CD1c-positive myeloid dendritic cell (primary cell): ENCODE measurements around the gene AADACL4.

Experiments
- DNase-seq: peaks from one replicate; pipeline ENCODE4 v3.0.0-alpha.2; 2016; ENCODE audit errors: extremely low spot score

Gene AADACL4

DNA sequence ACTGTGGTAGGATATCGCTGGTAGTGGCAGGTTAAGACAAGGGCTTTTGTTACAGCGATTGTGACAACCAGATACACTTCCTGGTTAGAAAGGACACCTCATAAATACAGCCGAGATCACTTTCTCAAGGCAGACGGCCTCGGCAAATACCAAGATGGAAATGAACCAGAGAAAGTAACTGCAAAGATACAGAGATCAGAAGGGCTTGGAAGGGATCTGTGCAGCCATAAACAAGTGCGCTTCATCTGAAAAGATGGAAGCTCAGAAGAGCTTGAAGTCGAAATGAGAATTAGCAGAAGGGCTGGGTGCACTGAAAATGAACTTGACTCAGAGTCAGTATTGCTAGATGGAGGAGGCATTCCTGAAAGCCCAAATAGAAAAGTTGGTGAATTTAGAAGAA is 32.9 kb upstream of the AADACL4 start:
- no peak for DNase-seq

DNA sequence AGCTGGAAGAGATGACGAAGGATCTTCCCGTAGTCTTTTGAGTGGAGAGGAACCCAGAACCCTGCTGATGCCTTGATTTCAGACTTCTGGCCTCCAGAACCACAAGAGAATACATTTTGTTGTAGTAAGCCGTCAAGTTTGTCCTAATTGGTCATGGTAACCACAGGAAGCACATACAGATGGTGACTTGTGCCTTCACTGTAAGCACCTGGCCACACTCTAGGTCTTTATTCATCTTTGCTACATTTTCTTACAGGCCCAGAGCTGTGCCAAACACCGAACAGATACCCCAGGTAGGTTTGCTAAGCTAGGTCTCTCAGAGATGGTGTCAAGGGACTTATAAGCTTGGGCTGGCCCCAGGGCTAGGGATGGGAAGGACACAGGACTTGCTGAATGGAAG is 30.7 kb upstream of the AADACL4 start:
- no peak for DNase-seq

GRCh38 chr1:12614402-12615158 is 29.3 kb upstream of the AADACL4 start:
- DNase-seq, result no peak

DNA sequence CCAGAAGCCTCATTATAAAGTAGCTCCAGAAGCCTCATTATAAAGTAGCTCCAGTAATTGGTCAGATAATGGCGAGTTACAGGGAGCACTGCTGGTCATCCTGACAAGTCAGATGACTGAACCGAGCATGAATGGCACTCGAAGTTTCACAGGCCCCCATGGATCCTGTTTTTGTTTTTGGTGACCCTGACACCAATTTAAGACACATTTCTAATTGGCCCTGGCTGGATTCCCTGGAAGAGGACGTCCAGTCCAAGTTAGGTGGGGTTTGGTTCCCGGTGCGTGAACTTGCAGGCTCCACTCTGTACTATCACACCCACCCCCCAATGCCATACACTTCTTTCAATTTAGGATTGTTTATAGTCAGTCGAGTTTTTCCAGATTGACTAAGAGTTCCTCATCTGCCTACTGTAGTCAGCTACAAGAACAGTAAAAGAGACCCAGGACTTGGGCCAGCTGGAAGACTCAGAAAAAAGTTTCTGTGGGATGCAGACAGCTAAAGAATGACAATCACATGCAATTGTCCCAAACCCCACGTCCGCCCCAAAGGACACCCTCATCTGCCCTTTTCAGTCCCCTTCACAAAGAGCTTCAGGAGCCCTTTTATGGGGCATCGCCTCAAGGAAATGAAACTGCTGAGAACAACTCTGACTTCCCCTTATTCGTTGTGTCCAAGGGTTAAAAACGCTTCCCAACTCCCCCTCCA is 28.6 kb upstream of the AADACL4 start:
- DNase-seq, result peak; percentile 74

DNA sequence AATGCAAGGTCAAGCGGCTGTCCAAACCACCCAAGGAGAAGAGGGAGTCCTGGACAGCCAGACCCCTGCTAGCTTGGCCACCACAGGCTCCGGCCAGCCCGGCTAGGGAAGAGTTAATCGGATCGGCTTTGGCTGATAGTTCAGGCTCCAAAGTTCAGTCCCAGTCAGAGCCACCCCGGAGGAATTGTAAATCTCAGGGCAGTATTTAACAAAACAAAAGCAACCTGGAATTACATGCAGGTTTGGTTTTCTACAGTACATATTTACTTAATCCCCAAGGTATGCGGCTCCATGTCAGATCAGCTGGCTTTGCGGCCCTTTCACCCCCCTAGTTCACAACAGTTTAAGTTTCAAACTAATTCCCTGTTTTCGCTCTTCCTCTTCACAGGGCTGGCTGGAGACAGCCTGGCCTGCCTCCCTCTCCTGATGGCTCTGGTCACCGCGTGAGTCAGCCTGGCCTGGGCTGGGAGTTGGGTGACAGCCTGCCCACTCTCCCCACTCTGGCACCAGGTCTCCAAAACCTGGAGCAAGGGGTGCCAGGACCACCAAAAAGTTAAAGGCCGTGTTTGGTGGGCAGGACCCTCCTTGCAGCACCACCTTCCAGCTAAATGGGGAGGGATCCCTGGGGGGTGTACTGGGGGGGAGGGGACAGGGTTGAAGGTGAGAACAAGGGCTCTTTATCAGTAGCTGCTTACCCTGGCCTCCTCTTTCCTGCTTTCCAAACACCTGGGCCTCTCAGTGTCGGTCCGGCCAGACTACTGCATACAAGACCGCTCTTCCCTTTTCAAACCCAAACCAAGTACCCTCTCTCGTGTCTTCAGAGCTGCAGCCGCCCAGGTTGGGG is 27.8 kb upstream of the AADACL4 start:
- peak; percentile 81 for DNase-seq

GRCh38 chr1:12616709-12617373 is 27.0 kb upstream of the AADACL4 start:
- peak; percentile 33 for DNase-seq

- DNase-seq, result peak; percentile 42
These were observed 26.4 kb upstream of the AADACL4 start for GRCh38 chr1:12617511-12617900.

- peak; percentile 59 for DNase-seq
These were observed 25.8 kb upstream of the AADACL4 start, which contains the start of gene DHRS3 for GRCh38 chr1:12617901-12618660. DHRS3 (minus strand) TSS chr1:12618210; CDS start chr1:12617348, 862 bp downstream.

- DNase-seq, result no peak
These were observed 25.3 kb upstream of the AADACL4 start for GRCh38 chr1:12618661-12618964.

GRCh38 chr1:12618965-12619791 is 24.7 kb upstream of the AADACL4 start:
- peak; percentile 67 for DNase-seq

DNA sequence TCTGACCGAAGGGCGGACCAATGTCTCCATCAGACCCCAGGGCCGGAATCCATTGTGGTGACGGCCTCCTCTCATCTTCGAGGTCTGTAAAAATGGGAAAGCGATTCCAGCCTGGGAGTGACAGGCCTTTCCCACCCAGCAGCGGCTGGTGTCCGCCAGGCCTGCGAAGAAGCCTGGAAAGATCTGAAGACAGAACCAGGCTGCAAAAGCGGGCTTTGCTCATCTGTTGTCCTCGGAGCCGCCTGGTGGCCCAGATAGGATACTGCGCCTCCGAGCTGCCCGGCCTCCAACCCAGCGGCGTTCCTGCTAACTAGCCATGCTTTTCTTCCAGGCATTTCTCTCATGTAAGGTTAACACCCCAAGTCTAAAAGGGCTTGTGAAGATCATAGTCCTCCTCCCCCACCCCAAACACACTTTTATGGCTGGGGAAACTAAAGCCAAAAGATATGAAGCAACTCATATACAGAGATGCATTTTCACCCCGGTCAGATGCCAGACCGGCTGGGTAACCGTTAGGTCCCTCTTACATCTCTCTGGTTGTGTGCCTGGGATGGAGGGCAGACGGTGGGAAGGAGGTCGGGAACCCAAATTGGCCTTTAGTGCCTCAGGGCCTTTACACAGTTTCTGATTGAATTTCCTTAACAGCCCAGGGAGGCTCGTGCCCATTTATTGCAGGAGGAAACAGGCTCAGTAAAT is 23.9 kb upstream of the AADACL4 start:
- peak; percentile 87 for DNase-seq

GRCh38 chr1:12620488-12620865 is 23.4 kb upstream of the AADACL4 start:
- no peak for DNase-seq

GRCh38 chr1:12620931-12621330 is 23.0 kb upstream of the AADACL4 start:
- DNase-seq, result no peak

- no peak for DNase-seq
These were observed 22.2 kb upstream of the AADACL4 start for GRCh38 chr1:12621346-12622335.

DNA sequence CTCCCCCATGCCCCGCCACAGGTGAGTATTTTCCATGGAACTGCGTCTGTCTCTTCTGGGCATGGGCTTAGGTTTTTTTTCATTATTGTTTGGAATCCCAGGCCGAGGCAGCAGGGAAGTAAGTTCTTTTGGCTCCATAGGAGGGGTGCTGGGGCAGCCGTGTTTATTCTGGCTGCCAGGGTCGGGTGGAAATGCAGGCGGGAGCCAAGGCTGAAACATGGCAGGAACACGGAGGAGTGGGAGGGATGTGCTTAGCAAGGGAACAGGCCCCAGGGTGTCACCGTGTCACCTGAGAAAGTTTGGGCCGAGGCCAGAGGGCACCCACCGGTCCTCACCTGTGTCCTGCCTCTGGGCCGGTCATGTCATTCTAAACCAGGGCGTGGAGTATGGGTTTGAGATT is 21.4 kb upstream of the AADACL4 start:
- no peak for DNase-seq

- DNase-seq, result no peak
These were observed 18.6 kb upstream of the AADACL4 start for GRCh38 chr1:12625276-12625675.

DNA sequence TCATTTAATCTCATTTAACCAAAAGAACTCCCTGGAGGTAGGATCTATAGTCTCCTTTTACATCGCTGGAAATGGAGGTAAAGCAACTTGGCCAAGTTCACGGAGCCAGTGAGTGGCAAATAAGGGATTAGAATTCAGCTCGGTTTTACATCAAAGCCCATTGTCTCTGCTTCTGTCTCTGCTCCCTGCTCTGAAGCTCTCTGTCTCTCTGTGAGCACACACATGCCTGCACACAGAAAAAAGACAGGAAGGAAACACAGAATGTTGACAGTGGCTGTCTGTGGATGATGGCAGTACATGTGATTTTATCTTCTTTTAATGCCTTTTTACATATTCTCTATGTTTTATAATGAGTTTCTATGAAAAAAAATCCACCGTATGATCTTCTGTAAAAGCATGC is 17.0 kb upstream of the AADACL4 start:
- no peak for DNase-seq

DNA sequence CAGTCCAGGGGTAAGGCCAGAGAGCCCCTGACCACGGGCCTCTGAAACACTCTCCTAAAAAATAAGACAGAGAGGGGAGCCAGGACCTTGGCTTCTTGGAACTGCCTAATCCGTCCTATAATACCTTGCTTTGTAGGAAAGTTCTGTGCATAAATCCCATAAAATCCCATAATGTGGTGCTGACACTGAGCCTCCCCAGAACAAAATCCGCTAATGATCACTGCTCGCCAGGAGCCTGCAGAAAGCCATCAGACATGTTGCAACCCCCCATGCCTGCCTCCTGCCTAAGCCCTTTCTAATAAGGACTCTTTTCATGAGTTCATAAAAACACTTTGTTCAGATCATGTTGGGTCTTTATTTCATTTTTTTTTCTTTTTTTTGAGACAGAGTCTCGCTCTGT is 16.6 kb upstream of the AADACL4 start:
- DNase-seq, result no peak
